ENCODE results near the gene CDK11A. TPM values are rescaled to one million over a fixed set of nuclear protein-coding genes. Genes with fewer than 3 reads are reported as not detected.
"Not testable (repeated sequence)": the region's sequence is repeated elsewhere in the genome, so short reads cannot be mapped to it uniquely, and the experiment has no call there.

Gene CDK11A
- total RNA-seq, 2 donors from 2014 or later: 35.8 to 38.9 TPM

DNA sequence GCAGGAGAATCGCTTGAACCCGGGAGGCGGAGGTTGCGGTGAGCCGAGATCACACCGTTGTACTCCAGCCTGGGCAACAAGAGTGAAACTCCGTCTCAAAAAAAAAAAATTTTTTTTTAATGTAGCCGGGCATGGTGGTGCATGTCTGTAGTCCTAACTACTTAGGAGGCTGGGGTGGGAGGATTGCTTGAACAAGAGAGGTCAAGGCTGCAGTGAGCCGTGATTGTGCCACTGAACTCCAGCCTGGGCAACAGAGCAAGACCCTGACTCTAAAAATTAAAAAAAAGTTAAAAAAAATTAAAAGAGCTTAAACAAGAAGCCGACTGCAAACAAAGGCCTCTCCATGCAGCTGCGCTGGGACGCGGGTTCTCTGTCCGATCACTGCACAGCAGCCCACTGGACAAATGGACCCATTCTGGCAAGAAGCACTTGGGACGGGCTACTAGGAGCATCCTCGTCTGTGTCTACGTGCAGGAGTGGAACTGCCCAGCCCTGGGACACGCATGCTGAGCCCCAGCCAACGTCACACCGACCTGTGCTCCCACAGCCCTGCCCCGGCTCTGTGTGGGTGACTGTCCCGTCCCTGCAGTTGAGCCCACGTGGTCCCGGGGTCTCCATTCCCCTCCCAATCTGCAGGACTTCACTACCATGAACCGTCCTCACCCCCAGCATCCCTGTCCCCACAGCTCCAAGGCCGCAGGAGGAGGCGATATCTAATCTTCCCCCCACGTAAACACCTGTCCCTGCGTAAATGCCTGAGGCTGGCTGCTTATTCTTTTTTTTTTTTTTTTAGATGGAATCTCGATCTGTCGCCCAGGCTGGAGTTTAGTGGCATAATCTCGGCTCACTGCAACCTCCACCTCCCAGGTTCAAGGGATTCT is 43.9 kb downstream of the CDK11A start:
- Histone ChIP-seq H3K27ac (no peak overlapping the region), H3K36me3 (replicated peaks in 1 of 2; ENCODE audit: insufficient read depth in 1 of 2, low read depth in 2 of 2) (no peaks in the 10 kb centered on the region), H3K27me3 (no peaks in the 10 kb centered on the region), H3K9me3 (no peaks in the 10 kb centered on the region), H3K4me3 (no peak overlapping the region), H3K4me1 (peaks cover 24% of the 10 kb centered on the region)
- ATAC-seq: no peak
- no peak for DNase-seq
- intact Hi-C loops (cut with DNase I): no loop called here
- no peak for TF ChIP-seq POLR2A (IDR thresholded peaks at IDR 0.05)
- TF ChIP-seq, protein P1, sequence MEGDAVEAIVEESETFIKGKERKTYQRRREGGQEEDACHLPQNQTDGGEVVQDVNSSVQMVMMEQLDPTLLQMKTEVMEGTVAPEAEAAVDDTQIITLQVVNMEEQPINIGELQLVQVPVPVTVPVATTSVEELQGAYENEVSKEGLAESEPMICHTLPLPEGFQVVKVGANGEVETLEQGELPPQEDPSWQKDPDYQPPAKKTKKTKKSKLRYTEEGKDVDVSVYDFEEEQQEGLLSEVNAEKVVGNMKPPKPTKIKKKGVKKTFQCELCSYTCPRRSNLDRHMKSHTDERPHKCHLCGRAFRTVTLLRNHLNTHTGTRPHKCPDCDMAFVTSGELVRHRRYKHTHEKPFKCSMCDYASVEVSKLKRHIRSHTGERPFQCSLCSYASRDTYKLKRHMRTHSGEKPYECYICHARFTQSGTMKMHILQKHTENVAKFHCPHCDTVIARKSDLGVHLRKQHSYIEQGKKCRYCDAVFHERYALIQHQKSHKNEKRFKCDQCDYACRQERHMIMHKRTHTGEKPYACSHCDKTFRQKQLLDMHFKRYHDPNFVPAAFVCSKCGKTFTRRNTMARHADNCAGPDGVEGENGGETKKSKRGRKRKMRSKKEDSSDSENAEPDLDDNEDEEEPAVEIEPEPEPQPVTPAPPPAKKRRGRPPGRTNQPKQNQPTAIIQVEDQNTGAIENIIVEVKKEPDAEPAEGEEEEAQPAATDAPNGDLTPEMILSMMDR (IDR thresholded peaks at IDR 0.05): no peak
- 69 to 80% methylated on average over 32 of the region's 32 CpGs for WGBS, 2 donors

DNA sequence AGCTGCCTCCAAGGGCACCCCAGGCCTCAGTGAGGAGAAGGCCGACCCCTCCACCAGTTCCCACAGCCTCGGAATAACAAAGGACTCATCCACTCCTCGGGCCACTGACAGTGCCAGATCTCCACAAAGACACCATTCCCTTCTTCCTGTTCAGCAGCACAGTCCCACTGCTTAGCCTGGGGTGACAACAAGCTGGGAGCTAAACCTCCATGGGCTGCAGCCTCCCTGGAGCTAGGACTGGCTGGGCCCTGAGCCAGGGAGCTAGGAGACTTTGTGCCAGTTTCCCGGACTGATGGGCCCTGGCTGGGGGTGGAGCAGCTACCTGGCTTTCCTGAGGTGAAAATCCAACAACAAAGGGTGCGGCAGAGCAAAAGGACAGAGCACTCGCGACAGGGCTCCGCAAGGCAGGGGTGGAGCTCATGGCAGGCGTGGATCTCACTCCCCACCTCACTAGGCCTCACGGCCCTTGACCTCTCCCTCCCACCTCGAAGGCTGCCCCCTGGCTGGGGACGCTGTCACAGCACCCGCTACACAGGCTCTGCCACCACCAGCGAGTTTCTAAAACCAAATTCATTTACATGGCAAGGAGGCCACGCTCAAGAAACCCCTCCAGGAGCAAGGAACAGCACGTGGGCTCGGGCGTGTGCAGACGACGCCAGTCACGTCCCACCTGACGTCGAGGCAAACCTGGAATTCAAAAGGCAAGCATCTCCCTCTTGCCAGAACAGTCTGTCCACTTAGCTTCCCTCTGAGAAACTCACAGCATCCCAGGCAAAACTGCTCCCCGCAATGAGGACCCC is 45.4 kb downstream of the CDK11A start:
- TF ChIP-seq, protein P1 (IDR thresholded peaks at IDR 0.05): peak in 4 of 7 experiments; percentile 26 to 41 (median 34)
- TF ChIP-seq POLR2A (IDR thresholded peaks at IDR 0.05): no peak
- Histone ChIP-seq H3K4me3 (no peak overlapping the region), H3K9me3 (no peaks in the 10 kb centered on the region), H3K4me1 (peaks cover 24% of the 10 kb centered on the region), H3K27ac (peak overlapping the region in 1 of 4 donors; percentile 55), H3K27me3 (no peaks in the 10 kb centered on the region), H3K36me3 (replicated peaks in 1 of 2; ENCODE audit: insufficient read depth in 1 of 2, low read depth in 2 of 2) (no peaks in the 10 kb centered on the region)
- 59 to 71% methylated on average over 14 to 24 of the region's 24 CpGs for WGBS, 2 donors
- DNase-seq: peak in 3 of 4 donors; percentile 52 to 62 (median 59)
- intact Hi-C loops (cut with DNase I): no loop called here
- peak; percentile 45 for ATAC-seq

DNA sequence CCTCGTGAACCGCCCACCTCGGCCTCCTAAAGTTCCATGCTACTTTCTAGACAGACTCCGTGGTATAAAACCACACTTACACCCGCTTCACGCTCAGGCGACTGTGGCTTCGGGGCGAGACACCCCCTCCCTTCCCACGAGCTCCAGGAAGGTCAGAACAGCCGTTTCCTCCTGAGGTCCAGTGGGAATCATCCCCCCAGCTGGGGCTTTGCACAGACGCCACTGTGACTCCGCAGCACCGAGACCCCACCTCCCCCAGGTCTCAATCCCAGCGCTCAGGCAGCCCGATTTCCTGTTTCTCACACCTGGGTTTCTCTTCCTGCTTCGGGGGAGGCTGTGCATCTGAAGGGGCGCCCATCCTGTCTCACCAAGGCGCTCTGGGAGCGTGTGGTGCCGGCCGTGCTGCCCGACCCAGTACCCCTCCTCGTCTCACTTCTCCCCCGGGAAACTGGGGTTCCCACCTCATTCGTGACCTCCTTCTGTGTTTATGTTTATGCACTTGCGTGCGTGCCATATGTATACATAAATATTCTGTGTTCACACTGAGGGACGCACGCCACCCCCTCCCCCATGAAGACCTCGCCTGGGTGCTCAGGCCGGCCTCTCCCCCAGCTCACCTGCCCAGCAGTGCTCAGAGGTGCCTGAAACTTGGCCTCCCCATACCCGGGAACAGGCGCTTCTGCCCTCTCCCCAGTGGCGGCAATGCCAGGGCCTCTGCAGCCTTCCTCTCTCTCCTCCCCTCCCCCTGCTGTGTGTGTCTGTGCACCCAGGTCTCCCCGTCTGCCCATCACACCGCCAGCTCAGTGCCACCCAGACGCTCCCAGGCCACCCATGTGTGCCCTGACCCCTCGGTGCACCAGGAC is 46.2 kb downstream of the CDK11A start:
- H3K27ac ChIP-seq: peak overlapping the region in 1 of 4 donors; percentile 55

DNA sequence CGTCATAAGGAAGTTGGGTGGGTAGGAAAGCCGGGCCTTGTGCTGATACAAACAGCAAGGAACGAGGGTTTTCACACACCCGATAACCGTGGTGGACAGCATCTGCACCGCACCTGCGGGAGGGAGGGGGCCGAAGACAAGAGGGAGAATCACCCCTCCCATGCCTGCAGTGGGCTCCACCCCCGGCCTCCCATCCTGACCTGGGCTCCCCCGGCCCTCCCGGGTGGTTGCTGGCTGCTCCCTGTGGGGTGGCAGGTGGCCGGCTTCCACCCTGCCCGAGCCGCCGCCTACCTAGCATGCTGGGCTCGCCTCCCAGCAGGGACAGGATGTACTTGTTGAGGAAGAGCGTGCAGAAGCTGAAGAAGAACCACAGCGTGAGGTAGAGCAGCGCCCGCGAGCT is 48.1 kb downstream of the CDK11A start:
- DNase-seq; intact Hi-C loops (cut with DNase I); H3K27me3 ChIP-seq; H3K36me3 ChIP-seq (replicated peaks in 1 of 2; ENCODE audit: insufficient read depth in 1 of 2, low read depth in 2 of 2); H3K27ac ChIP-seq; ATAC-seq; H3K9me3 ChIP-seq; H3K4me3 ChIP-seq: not testable (repeated sequence)
- WGBS, 2 donors: no CpG with 5 or more reads among the region's 21 CpGs
- H3K4me1 ChIP-seq: peaks cover 20% of the 10 kb centered on the region

More for the DNA sequence above, 46.2 kb downstream of the CDK11A start:
- Histone ChIP-seq H3K27me3 (no peaks in the 10 kb centered on the region), H3K4me1 (peaks cover 24% of the 10 kb centered on the region), H3K36me3 (replicated peaks in 1 of 2; ENCODE audit: insufficient read depth in 1 of 2, low read depth in 2 of 2) (no peaks in the 10 kb centered on the region), H3K9me3 (no peaks in the 10 kb centered on the region), H3K4me3 (no peak overlapping the region)
- ATAC-seq (no peak), DNase-seq (no peak)
- intact Hi-C loops (cut with DNase I): no loop called here
- WGBS, 2 donors: 78 to 93% methylated on average over 37 to 39 of the region's 39 CpGs
- TF ChIP-seq POLR2A (IDR thresholded peaks at IDR 0.05): no peak
- TF ChIP-seq, protein P1 (IDR thresholded peaks at IDR 0.05): no peak

DNA sequence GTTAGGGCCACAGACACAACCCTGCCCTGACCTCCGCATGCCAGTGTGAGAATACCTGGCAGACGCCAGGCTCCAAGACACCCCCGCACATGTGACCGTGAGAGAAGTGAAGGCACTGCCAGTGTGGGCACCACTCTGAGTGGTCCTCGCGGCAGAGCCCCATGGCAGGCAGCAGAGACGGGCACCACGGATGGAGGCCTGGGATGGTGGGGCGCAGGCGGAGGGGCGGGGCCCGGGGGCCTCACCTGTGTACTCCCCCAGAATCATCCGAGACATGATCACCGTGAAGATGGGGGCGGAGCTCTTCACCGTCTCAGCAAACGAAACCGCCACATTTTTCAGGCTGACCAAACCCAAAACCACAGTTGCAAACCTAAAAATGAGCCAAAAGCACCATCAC is 48.9 kb downstream of the CDK11A start:
- WGBS, 2 donors: no CpG with 5 or more reads among the region's 18 CpGs
- H3K27ac ChIP-seq; H3K36me3 ChIP-seq (replicated peaks in 1 of 2; ENCODE audit: insufficient read depth in 1 of 2, low read depth in 2 of 2); H3K4me3 ChIP-seq; DNase-seq; intact Hi-C loops (cut with DNase I); ATAC-seq; H3K27me3 ChIP-seq; H3K9me3 ChIP-seq: not testable (repeated sequence)
- peaks cover 13% of the 10 kb centered on the region for H3K4me1 ChIP-seq

DNA sequence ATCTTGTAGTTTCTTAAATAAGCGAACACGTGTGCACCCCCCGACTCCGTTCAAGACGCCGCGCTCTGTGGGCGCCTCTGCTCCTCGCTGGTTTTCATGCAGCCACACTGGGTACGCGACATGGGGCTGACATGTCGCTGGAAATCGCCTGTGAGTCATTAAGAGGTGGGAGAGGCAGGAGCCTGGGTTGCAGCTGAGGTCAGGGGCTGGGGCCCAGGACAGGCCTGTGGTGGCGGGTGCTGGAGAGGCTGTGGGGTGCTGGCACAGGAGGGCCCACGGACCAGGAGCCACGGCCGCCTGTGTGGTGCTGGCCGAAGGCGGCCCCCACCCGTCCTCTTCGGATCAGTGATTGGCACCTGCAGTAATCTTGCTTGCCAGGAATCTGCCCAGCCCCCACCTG is 49.4 kb downstream of the CDK11A start:
- 81 to 86% methylated on average over 9 to 14 of the region's 21 CpGs for WGBS, 2 donors
- intact Hi-C loops (cut with DNase I); H3K27ac ChIP-seq; H3K9me3 ChIP-seq; H3K4me3 ChIP-seq; H3K27me3 ChIP-seq; H3K36me3 ChIP-seq (replicated peaks in 1 of 2; ENCODE audit: insufficient read depth in 1 of 2, low read depth in 2 of 2); DNase-seq; ATAC-seq: not testable (repeated sequence)
- H3K4me1 ChIP-seq: peaks cover 13% of the 10 kb centered on the region

Data from body of pancreas (tissue), 4 donors.